Epithelial cell of esophagus (primary cell): ENCODE measurements around the gene PNLIP.

Experiments
- DNase-seq: peaks from one replicate; pipeline ENCODE4 v3.0.0; 2010; ENCODE audit warnings: low read depth
- H3K4me3 ChIP-seq: 2 replicates; pipeline ENCODE4 v1.5.1; 2011; ENCODE audit warnings: mild to moderate bottlenecking, low read length, control low read depth
- TF ChIP-seq, protein P1 (sequence below): IDR thresholded peaks from 2 replicates; pipeline ENCODE4 v1.5.1; 2011; ENCODE audit warnings: low read depth, mild to moderate bottlenecking, low read length, control low read depth, inconsistent platforms; ENCODE audit not compliant: insufficient read depth; ENCODE audit errors: missing control alignments

The PNLIP gene

DNA sequence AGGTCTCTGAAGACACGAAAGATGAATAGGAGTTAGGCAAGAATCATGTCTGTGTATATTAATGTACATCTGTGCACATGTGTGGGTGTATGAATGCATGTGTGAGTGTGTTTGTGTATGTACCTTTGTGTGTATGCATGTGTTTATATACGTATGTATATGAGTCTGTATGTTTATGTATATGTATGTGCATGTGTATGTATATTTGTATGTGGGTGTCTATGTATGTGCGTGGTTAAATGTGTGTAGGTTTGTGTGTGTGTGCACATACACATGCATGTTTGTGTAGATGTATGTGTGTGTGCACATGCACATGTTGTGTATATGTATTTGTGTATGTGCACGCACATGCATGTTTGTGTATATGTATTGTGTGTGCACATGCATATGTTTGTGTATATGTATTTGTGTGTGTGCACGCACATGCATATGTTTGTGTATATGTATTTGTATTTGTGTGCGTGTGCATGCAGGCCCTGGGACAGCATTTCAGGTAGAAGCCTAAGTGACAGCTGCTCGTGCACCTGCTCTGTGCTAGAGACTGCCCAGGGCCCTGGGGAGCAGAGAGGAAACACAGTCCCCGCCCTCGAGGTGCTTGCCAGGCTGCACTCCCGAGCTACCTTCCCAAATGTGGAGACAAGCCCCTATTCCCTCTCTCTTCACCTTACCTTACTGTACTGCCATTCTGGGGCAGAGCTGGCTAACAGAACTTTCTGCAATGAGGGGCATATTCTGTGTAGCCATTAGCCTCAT lies 57.1 kb downstream of the PNLIP start:
- no peak for DNase-seq
- TF ChIP-seq, protein P1, sequence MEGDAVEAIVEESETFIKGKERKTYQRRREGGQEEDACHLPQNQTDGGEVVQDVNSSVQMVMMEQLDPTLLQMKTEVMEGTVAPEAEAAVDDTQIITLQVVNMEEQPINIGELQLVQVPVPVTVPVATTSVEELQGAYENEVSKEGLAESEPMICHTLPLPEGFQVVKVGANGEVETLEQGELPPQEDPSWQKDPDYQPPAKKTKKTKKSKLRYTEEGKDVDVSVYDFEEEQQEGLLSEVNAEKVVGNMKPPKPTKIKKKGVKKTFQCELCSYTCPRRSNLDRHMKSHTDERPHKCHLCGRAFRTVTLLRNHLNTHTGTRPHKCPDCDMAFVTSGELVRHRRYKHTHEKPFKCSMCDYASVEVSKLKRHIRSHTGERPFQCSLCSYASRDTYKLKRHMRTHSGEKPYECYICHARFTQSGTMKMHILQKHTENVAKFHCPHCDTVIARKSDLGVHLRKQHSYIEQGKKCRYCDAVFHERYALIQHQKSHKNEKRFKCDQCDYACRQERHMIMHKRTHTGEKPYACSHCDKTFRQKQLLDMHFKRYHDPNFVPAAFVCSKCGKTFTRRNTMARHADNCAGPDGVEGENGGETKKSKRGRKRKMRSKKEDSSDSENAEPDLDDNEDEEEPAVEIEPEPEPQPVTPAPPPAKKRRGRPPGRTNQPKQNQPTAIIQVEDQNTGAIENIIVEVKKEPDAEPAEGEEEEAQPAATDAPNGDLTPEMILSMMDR: no peak
- no peak overlapping the region for H3K4me3 ChIP-seq

DNA sequence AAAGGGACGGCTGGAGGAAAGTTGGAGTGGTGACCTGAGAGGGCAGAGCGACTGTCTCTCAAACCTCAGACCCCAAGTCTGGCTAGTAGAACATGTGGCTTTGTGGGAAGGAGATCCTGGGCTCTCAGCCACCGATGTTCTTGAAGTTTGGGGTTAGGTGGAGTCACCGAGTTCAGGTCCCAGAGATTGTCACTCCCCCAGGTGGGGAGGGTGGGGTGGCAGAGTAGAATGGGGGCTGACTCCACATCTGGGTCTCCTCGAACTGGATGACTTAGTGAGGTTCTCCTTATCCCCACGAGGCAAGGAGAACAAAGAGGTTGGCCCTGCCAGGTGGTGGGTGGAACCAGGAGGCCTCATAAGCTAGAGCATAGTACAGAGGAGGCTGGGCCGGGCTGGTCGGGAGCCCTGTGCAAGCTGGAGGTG lies 60.3 kb downstream of the PNLIP start:
- TF ChIP-seq, protein P1: no peak
- DNase-seq: no peak
- no peak overlapping the region for H3K4me3 ChIP-seq

GRCh38 chr10:116607336-116607735 lies 61.6 kb downstream of the PNLIP start:
- TF ChIP-seq, protein P1: no peak
- no peak for DNase-seq
- H3K4me3 ChIP-seq: no peak overlapping the region

DNA sequence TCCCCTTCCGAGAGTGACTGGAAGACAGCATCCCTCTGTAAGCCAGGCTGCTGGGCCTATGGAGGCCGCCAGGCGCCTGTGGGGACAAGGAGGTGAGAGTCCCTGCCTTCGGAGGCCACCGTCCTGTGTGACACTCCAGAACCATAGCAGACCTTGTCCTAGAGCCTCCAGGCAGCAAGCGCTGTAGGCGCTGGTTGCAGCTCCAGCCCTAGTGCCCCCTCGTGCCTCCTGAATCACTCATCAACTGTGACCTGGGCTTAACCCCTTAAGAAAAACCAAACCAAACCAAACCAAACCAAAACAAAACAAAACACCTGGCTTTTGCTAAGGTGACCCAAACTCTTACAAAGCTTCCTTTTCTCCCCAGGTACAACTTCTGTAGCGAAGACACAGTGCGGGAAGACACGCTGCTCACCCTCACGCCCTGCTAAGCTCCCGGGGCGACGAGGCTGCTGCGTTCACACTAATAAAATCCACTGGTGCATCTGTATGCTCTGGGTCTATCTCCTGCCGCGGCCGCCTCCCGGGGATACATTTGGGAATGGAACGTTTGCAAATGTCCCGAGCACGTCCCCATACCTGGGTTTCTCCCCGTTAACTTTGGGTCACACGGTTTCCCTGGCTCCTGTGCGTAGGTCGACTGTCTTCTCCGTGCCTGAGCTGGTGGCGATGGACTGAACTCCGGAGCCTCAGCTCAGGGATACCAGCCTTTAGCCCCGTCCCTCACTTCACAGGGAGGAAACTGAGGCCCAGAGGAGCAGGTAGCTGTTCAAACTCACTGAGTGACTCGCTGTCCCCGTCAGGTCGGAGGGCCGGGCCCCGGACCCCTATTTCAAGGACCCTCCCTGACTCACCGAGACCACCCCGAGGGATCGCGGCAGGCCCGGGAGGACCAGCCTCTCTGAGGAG lies 63.2 kb downstream of the PNLIP start:
- TF ChIP-seq, protein P1: no peak
- DNase-seq: no peak
- H3K4me3 ChIP-seq: no peak overlapping the region

DNA sequence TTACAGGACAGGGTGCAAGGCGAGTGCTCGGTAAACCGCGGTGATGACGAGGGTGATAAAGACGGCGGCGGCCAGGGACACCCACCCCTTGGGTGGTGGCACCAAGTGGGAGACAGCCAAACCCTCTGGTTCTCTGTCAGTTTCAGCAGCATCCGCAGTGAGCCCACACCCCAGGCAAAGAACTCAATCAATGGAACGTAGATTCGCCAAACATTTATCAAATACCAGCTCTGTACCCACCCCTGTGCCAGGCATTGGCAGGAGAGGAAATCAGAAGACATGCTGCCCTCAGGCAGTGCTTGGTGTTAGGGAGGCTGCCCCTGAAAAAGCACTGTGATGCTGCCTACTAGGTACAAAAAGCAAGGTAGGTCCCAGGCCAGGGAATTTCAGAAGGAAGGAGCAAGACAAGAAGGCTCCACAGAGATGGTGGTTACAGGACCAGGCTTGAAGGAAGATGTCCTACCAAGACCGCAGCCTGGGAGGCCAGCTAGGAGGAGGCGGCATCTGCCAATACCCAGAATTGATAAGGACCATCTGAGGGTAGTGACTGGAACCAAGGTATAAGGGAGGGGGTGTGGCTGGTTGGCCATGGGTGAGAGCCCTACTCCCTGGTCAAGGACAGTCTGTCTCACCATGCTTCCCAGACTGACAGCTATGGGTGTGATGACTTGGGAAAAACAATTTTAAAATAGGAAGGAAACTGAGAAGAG lies 64.9 kb downstream of the PNLIP start:
- TF ChIP-seq, protein P1: no peak
- no peak overlapping the region for H3K4me3 ChIP-seq
- DNase-seq: no peak

GRCh38 chr10:116611153-116611545 lies 65.4 kb downstream of the PNLIP start:
- no peak for DNase-seq
- H3K4me3 ChIP-seq: no peak overlapping the region
- TF ChIP-seq, protein P1: no peak
